Measurements from ENCODE around the gene KCNJ6. TPM values are rescaled to one million over a fixed set of nuclear protein-coding genes. Genes with fewer than 3 reads are reported as not detected.

KCNJ6 gene
- total RNA-seq, 1 experiment from 2014 or later: 1.2 TPM

DNA sequence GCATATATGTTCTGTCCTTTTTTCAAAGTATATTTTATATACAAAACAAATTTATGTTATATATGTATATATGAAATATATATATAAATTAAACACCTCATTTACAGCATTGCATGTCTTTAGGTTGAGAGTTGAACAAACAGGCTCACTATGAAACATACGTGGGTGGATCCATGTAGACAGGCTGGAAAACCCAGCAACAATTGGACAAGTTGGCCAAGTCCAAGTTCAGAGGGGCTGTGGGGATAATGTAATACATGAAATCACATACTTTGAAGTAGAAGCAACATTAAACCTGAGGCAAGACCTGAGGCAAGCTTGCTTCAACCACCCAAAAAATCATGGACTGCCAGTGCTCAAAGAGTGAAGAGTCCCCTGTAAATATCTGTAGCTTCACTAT is 39.7 kb downstream of the KCNJ6 start:
- no peak overlapping the region for H2BK15ac ChIP-seq (ENCODE audit: low read depth, low read length)
- H2BK20ac ChIP-seq (ENCODE audit: low read depth, low read length, poor library complexity, severe bottlenecking): no peak overlapping the region
- no peaks in the 10 kb centered on the region for H3K4me1 ChIP-seq (ENCODE audit: insufficient read depth, low read length)
- no peaks in the 10 kb centered on the region for H3K79me2 ChIP-seq (ENCODE audit: insufficient read depth, low read length)
- H2BK5ac ChIP-seq (ENCODE audit: insufficient read length, low read length): no peak overlapping the region
- DNase-seq: no peak
- no peaks in the 10 kb centered on the region for H3K36me3 Mint-ChIP-seq (ENCODE audit: insufficient read depth in 1 of 3, low read depth in 3 of 3)
- H3K4me2 ChIP-seq (ENCODE audit: insufficient read depth, insufficient read length, low read length): no peak overlapping the region
- no peak overlapping the region for H3K9ac ChIP-seq (ENCODE audit: extremely low read depth, insufficient read length, low read length)
- H3K9me3 ChIP-seq (ENCODE audit: control insufficient read depth, low read depth, low read length): no peaks in the 10 kb centered on the region
- H3K27me3 ChIP-seq (ENCODE audit: insufficient read depth, low read length): no peaks in the 10 kb centered on the region
- peaks cover 1% of the 10 kb centered on the region; the same call in 1 of the 2 replicates for H3K27me3 Mint-ChIP-seq (ENCODE audit: low read depth)
- TF ChIP-seq, protein P1, sequence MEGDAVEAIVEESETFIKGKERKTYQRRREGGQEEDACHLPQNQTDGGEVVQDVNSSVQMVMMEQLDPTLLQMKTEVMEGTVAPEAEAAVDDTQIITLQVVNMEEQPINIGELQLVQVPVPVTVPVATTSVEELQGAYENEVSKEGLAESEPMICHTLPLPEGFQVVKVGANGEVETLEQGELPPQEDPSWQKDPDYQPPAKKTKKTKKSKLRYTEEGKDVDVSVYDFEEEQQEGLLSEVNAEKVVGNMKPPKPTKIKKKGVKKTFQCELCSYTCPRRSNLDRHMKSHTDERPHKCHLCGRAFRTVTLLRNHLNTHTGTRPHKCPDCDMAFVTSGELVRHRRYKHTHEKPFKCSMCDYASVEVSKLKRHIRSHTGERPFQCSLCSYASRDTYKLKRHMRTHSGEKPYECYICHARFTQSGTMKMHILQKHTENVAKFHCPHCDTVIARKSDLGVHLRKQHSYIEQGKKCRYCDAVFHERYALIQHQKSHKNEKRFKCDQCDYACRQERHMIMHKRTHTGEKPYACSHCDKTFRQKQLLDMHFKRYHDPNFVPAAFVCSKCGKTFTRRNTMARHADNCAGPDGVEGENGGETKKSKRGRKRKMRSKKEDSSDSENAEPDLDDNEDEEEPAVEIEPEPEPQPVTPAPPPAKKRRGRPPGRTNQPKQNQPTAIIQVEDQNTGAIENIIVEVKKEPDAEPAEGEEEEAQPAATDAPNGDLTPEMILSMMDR (conservative IDR thresholded peaks at IDR 0.05): no peak
- H2AK5ac ChIP-seq (ENCODE audit: insufficient read length, low read length): no peak overlapping the region
- H3K4ac ChIP-seq (ENCODE audit: low read depth, low read length): no peak overlapping the region
- no peak overlapping the region for H2BK120ac ChIP-seq (ENCODE audit: low read depth, low read length, poor library complexity, severe bottlenecking)
- no peak overlapping the region for H2AFZ ChIP-seq (ENCODE audit: low read length)
- no peak overlapping the region for H3K56ac ChIP-seq (ENCODE audit: insufficient read length, low read depth, low read length)
- H3K27ac ChIP-seq (ENCODE audit: insufficient read length, low read depth, low read length): no peak overlapping the region
- no peak overlapping the region for H4K8ac ChIP-seq (replicated peaks; ENCODE audit: insufficient read length, low read depth, low read length)
- no CpG with 5 or more reads among the region's 1 CpG for WGBS (ENCODE audit: extremely low coverage, insufficient read length, low lambda C conversion rate)
- no peak overlapping the region for H3K23ac ChIP-seq (ENCODE audit: insufficient read length, low read depth, low read length)
- no peak overlapping the region for H3K14ac ChIP-seq (ENCODE audit: insufficient read depth, low read length)
- no peaks in the 10 kb centered on the region; a peak in 1 of 5 replicates for H3K9me3 Mint-ChIP-seq
- no peaks in the 10 kb centered on the region for H4K20me1 ChIP-seq (ENCODE audit: control insufficient read depth, insufficient read depth, insufficient read length)
- H4K5ac ChIP-seq (ENCODE audit: insufficient read length, low read depth, low read length): no peak overlapping the region
- no peak overlapping the region for H3T11ph ChIP-seq (ENCODE audit: low read length)
- H3K79me1 ChIP-seq (ENCODE audit: insufficient read depth, low read depth, low read length, poor library complexity, severe bottlenecking): no peaks in the 10 kb centered on the region
- H3K23me2 ChIP-seq (ENCODE audit: insufficient read length, low read depth, low read length, poor library complexity, severe bottlenecking): no peaks in the 10 kb centered on the region
- H3K18ac ChIP-seq (ENCODE audit: insufficient read length, low read depth, low read length): no peak overlapping the region
- no peak overlapping the region for H3K27ac Mint-ChIP-seq
- H2BK12ac ChIP-seq (ENCODE audit: insufficient read length, low read depth, low read length): no peak overlapping the region
- no peak overlapping the region for H3K4me3 Mint-ChIP-seq
- H4K91ac ChIP-seq (ENCODE audit: insufficient read length, low read depth, low read length): no peak overlapping the region
- H3K4me1 Mint-ChIP-seq: peaks cover 6 to 11% of the 10 kb centered on the region in 2 experiments; a peak in 2 of 4 replicates

Measured in H9 (cell line).